ENCODE results near the gene NFATC2.

DNA sequence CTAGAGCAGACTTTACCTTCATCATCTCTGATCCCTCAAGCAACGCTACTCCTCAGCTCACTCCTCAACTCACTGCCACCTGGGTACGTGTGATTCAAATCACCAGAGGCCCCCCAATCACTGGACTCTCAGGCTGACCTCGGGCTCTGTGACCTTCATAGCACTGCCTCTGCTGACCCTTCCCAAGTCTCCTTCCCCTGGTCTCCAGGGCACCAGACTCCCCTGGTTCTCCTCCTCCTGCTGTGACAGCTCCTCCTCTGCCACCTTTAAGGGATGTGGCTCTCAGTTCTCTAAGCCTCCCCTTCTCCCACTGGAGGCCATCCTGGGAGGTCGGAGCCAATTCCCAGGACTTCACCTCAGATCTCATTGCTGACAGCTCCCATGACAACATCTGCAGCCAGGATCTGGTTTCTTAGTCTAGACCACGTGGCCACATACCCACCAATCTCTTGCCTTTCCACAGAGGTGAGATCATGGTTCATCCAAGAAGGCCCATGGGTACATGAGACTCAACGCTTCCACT is 90.4 kb downstream of the NFATC2 start:
- TF ChIP-seq USF2 (IDR thresholded peaks at IDR 0.05; ENCODE audit: borderline replicate concordance, low read depth, low read length) (no peak), RAD21 (IDR thresholded peaks at IDR 0.05; ENCODE audit: low read length) (no peak), CTCF (IDR thresholded peaks at IDR 0.05) (no peak), GABPA (IDR thresholded peaks at IDR 0.05; ENCODE audit: low read depth) (no peak), YY1 (IDR thresholded peaks at IDR 0.05; ENCODE audit: low read depth) (no peak), MXI1 (IDR thresholded peaks at IDR 0.05; ENCODE audit: low read depth, low read length) (no peak), JUND (IDR thresholded peaks at IDR 0.05) (no peak), EP300 (IDR thresholded peaks at IDR 0.05; ENCODE audit: borderline replicate concordance in 1 of 2, low read depth in 1 of 2, low read length in 1 of 2) (no peak), SMC3 (IDR thresholded peaks at IDR 0.05; ENCODE audit: low read depth, low read length) (no peak)
